HepG2 (cell line): ENCODE data around the gene DLEC1. TPM values are rescaled to one million over a fixed set of nuclear protein-coding genes. Genes with fewer than 3 reads are reported as not detected.
A peak's percentile ranks its signal among the peaks of the same experiment; 100 is the strongest.

ENCODE experiments used
- CBX2 ChIP-seq, 2 experiments: fragments of 200-600 bp in 1 of 2; sonication (generic); formaldehyde crosslinking in 1 of 2; IDR thresholded peaks; 2 replicates each; pipeline versions ENCODE4 v1.7.0 to v1.8.1; 2018 to 2022; ENCODE audit warnings: low read depth in 2 of 2, low read length in 1 of 2, mild to moderate bottlenecking in 1 of 2, missing genetic modification reagents in 1 of 2
- CCAR2 ChIP-seq: fragments of 200-400 bp; formaldehyde crosslinking; optimal IDR thresholded peaks from 2 replicates; pipeline ENCODE3; 2018; ENCODE audit warnings: low read depth, mild to moderate bottlenecking, low read length, moderate library complexity
- GABPB1 ChIP-seq: IDR thresholded peaks from 2 replicates; pipeline ENCODE4 v1.6.1; 2016; ENCODE audit warnings: mild to moderate bottlenecking, missing genetic modification reagents, moderate library complexity, missing compliant biosample characterization
- GMEB2 ChIP-seq: IDR thresholded peaks from 2 replicates; pipeline ENCODE4 v1.6.1; 2016; ENCODE audit warnings: missing biosample characterization, missing genetic modification reagents, low read depth
- HHEX ChIP-seq: IDR thresholded peaks from 2 replicates; pipeline ENCODE4 v1.6.1; 2016; ENCODE audit warnings: control low read depth
- HMGXB3 ChIP-seq: sonication (generic); formaldehyde crosslinking; IDR thresholded peaks from 2 replicates; pipeline ENCODE4 v1.4.0; 2020; ENCODE audit warnings: missing genetic modification reagents, borderline replicate concordance
- MTF2 ChIP-seq: sonication (generic); formaldehyde crosslinking; IDR thresholded peaks from 2 replicates; pipeline ENCODE4 v1.5.0; 2020; ENCODE audit warnings: missing genetic modification reagents, borderline replicate concordance
- NONO ChIP-seq, 2 experiments: fragments of 450-650 bp in 1 of 2; sonication (generic) in 1 of 2; formaldehyde crosslinking in 1 of 2; IDR thresholded peaks in 1 of 2; conservative IDR thresholded peaks in 1 of 2; 2 replicates each; pipeline versions ENCODE4 v1.6.1 to v1.8.0; 2017 to 2022; ENCODE audit warnings: mild to moderate bottlenecking in 1 of 2, missing genetic modification reagents in 1 of 2, moderate library complexity in 1 of 2
- PRMT3 ChIP-seq: sonication (generic); formaldehyde crosslinking; IDR thresholded peaks from 2 replicates; pipeline ENCODE4 v1.8.1; 2022; ENCODE audit warnings: low read depth, mild to moderate bottlenecking, moderate library complexity, missing genetic modification reagents, borderline replicate concordance
- SRSF4 ChIP-seq: fragments of 200-400 bp; formaldehyde crosslinking; IDR thresholded peaks from one replicate; pipeline ENCODE4 v1.6.1; 2018; ENCODE audit warnings: mild to moderate bottlenecking, low read depth, low read length, moderate library complexity; ENCODE audit not compliant: poor library complexity, severe bottlenecking
- STAT6 ChIP-seq: sonication (generic); formaldehyde crosslinking; IDR thresholded peaks from 2 replicates; pipeline ENCODE4 v1.4.0; 2020; ENCODE audit warnings: missing genetic modification reagents, mild to moderate bottlenecking, borderline replicate concordance
- ZNF225 ChIP-seq: sonication (generic); formaldehyde crosslinking; IDR thresholded peaks from 2 replicates; pipeline ENCODE4 v1.4.0; 2020; ENCODE audit warnings: mild to moderate bottlenecking, missing genetic modification reagents
- ZNF577 ChIP-seq: sonication (generic); formaldehyde crosslinking; IDR thresholded peaks from 2 replicates; pipeline ENCODE4 v1.4.0; 2020; ENCODE audit warnings: mild to moderate bottlenecking, low read depth, missing genetic modification reagents, borderline replicate concordance
- ZNF687 ChIP-seq: sonication (generic); formaldehyde crosslinking; IDR thresholded peaks from 2 replicates; pipeline ENCODE4 v1.5.1; 2020; ENCODE audit warnings: mild to moderate bottlenecking, missing genetic modification reagents, moderate library complexity
- polyA plus RNA-seq, 8 experiments: library from polyadenylated mRNA; depleted of rRNA in 3 of 8; stranded (reverse) in 7 of 8; unstranded in 1 of 8; fragments of >200 nt; fragmentation: Illumina TruSeq in 4 of 8; extraction: Trizol in 4 of 8; gene quantifications; 2 replicates each; pipeline versions ENCODE4 v1.2.1 to v1.2.3, GENCODE V29; 2011 to 2016; ENCODE audit warnings: low read depth in 4 of 8, missing spikeins in 1 of 8, mixed read lengths in 1 of 8; ENCODE audit not compliant: insufficient read depth in 1 of 8
- total RNA-seq, 5 experiments: library from RNA; depleted of rRNA; stranded (reverse); fragments of >200 nt; fragmentation: Illumina TruSeq; extraction: Trizol; gene quantifications; 2 replicates each; pipeline ENCODE4 v1.2.3, GENCODE V29; 2016; ENCODE audit warnings: low read depth in 1 of 5

Gene DLEC1
- total and polyA plus RNA-seq, 2 of the 13 experiments (the other 11 are each of a cell fraction or from before 2014, with no cell fraction given): 0.09 TPM; not detected in 1

GRCh38 chr3:38004415-38005075, 34.5 kb upstream of the DLEC1 start (continued):
- TF ChIP-seq GMEB2 (CRISPR knock-in tag) (no peak), CBX2 (IDR thresholded peaks at IDR 0.05; ENCODE audit: low read depth, low read length) (no peak), CBX2 (CRISPR knock-in tag; IDR thresholded peaks at IDR 0.05; ENCODE audit: low read depth) (no peak), HMGXB3 (CRISPR knock-in tag) (peak; percentile 43; the same call in 1 of the 2 replicates), GABPB1 (peak; percentile 3; the same call in 1 of the 2 replicates), NONO (IDR thresholded peaks at IDR 0.05) (no peak), NONO (CRISPR knock-in tag; conservative IDR thresholded peaks at IDR 0.05) (peak; percentile 52), PRMT3 (CRISPR knock-in tag) (no peak), ZNF225 (no peak), ZNF687 (CRISPR knock-in tag) (peak; percentile 80), CCAR2 (no peak), SRSF4 (no peak), ZNF577 (no peak), HHEX (CRISPR knock-in tag) (0 out of 2 replicates have a peak, but pooled peaks have one; percentile 17), STAT6 (no peak), MTF2 (CRISPR knock-in tag) (no peak)
